GM18511 (cell line): ENCODE results near the gene ALCAM.

Source experiments
- ATAC-seq: cut with Tn5 transposase; IDR thresholded peaks from one replicate; pipeline ENCODE4 v1.9.1; 2021; ENCODE audit warnings: mild to moderate bottlenecking, moderate library complexity; ENCODE audit not compliant: unreplicated experiment

ALCAM gene

GRCh38 chr3:105518806-105519418 is 152.2 kb downstream of the ALCAM start:
- ATAC-seq: peak; percentile 94

- no peak for ATAC-seq
These were observed 155.1 kb downstream of the ALCAM start for GRCh38 chr3:105521770-105522169.

GRCh38 chr3:105523501-105523900 is 156.8 kb downstream of the ALCAM start:
- no peak for ATAC-seq

GRCh38 chr3:105525531-105525930 is 158.8 kb downstream of the ALCAM start:
- no peak for ATAC-seq

GRCh38 chr3:105526360-105527111 is 159.8 kb downstream of the ALCAM start:
- ATAC-seq: no peak

GRCh38 chr3:105527535-105527934 is 160.8 kb downstream of the ALCAM start:
- ATAC-seq: no peak

- ATAC-seq: peak; percentile 83
These were observed 161.2 kb downstream of the ALCAM start for GRCh38 chr3:105527949-105528348.

GRCh38 chr3:105528955-105529354 is 162.2 kb downstream of the ALCAM start:
- ATAC-seq: no peak

- ATAC-seq: no peak
These were observed 162.7 kb downstream of the ALCAM start for GRCh38 chr3:105529456-105529855.

- ATAC-seq: no peak
These were observed 165.5 kb downstream of the ALCAM start for GRCh38 chr3:105532251-105532650.

- ATAC-seq: no peak
These were observed 167.3 kb downstream of the ALCAM start for GRCh38 chr3:105533960-105534359.

GRCh38 chr3:105534491-105534890 is 167.8 kb downstream of the ALCAM start:
- no peak for ATAC-seq

GRCh38 chr3:105537371-105538080 is 170.8 kb downstream of the ALCAM start:
- no peak for ATAC-seq

- no peak for ATAC-seq
These were observed 171.8 kb downstream of the ALCAM start for GRCh38 chr3:105538483-105538882.

- no peak for ATAC-seq
These were observed 173.2 kb downstream of the ALCAM start for GRCh38 chr3:105539897-105540296.

- ATAC-seq: no peak
These were observed 175.7 kb downstream of the ALCAM start for GRCh38 chr3:105542282-105543019.

- ATAC-seq: no peak
These were observed 178.3 kb downstream of the ALCAM start for GRCh38 chr3:105545051-105545450.

- ATAC-seq: no peak
These were observed 187.1 kb downstream of the ALCAM start for GRCh38 chr3:105553851-105554250.

- no peak for ATAC-seq
These were observed 188.5 kb downstream of the ALCAM start for GRCh38 chr3:105555206-105555605.

GRCh38 chr3:105559856-105560255 is 193.1 kb downstream of the ALCAM start:
- ATAC-seq: no peak

- ATAC-seq: no peak
These were observed 195.2 kb downstream of the ALCAM start for GRCh38 chr3:105561876-105562275.
